Naive B cell (primary cell): ENCODE data around the gene CLDND1. TPM values are rescaled to one million over a fixed set of nuclear protein-coding genes. Genes with fewer than 3 reads are reported as not detected.

ENCODE experiments used
- ATAC-seq, 2 donors: fragments of 150-1000 bp; cut with Tn5 transposase; 2 replicates each; pipeline ENCODE4 v1.10.0; 2021; ENCODE audit warnings: low read depth in 2 of 2, mild to moderate bottlenecking in 2 of 2, moderate library complexity in 2 of 2
- DNase-seq: peaks from one replicate; pipeline ENCODE4 v3.0.0; 2022
- H3K27ac Mint-ChIP-seq, 6 donors: one replicate each; pipeline ENCODE4 v1.8.0; 2020 to 2022; ENCODE audit warnings: mild to moderate bottlenecking in 6 of 6, mixed read lengths in 6 of 6, moderate library complexity in 5 of 6, inconsistent platforms in 2 of 6
- H3K27me3 Mint-ChIP-seq, 3 donors: one replicate each; pipeline ENCODE4 v1.8.0; 2021 to 2022; ENCODE audit warnings: mixed read lengths in 3 of 3, mild to moderate bottlenecking in 1 of 3
- H3K36me3 Mint-ChIP-seq, 2 donors: one replicate each; pipeline ENCODE4 v1.8.0; 2020 to 2022; ENCODE audit warnings: mixed read lengths in 2 of 2, inconsistent platforms in 1 of 2, mild to moderate bottlenecking in 1 of 2
- H3K4me1 Mint-ChIP-seq, 3 donors: one replicate each; pipeline ENCODE4 v1.8.0; 2020 to 2022; ENCODE audit warnings: mixed read lengths in 3 of 3, inconsistent platforms in 1 of 3, mild to moderate bottlenecking in 1 of 3, moderate library complexity in 1 of 3
- H3K4me3 Mint-ChIP-seq, 8 donors: one replicate each; pipeline ENCODE4 v1.8.0; 2020 to 2022; ENCODE audit warnings: mild to moderate bottlenecking in 8 of 8, mixed read lengths in 8 of 8, moderate library complexity in 8 of 8, inconsistent platforms in 2 of 8
- H3K9me3 Mint-ChIP-seq, 7 donors: one replicate each; pipeline ENCODE4 v1.8.0; 2020 to 2022; ENCODE audit warnings: mixed read lengths in 7 of 7, mild to moderate bottlenecking in 5 of 7, inconsistent platforms in 2 of 7, moderate library complexity in 1 of 7
- polyA plus RNA-seq, 6 donors: library from polyadenylated mRNA; unstranded; fragments of 300-500 nt; fragmentation: Illumina TruSeq; gene quantifications; one replicate each; pipeline ENCODE4 v1.2.3, GENCODE V29; 2021; ENCODE audit warnings: low read depth in 6 of 6

CLDND1 gene
- polyA plus RNA-seq, 6 donors from 2014 or later, result 53.1 to 153 (median 66.3) TPM

DNA sequence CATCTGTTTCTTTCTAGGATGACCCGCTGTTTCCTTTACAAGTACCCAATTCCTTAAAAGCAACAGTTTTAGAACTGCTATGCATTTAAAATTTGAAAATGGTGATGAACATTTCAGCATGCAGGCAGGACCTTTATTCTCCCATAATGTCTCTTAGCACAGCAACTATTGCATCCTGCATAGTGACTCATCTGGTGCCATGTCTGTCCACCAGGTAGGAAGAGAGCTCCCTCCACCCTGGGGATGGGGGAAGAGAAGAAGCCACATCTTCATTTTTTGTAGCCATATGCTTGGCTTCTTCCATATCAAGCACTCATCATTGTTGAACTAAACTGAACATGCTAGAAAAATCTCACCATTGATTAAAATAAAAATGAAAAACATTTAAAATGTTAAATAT lies 19.0 kb upstream of the CLDND1 start:
- DNase-seq (no peak), ATAC-seq (no peak)
- H3K36me3 Mint-ChIP-seq, result no peaks in the 10 kb centered on the region
- H3K27me3 Mint-ChIP-seq, result peaks cover 0 to 13% (median 6%) of the 10 kb centered on the region in 3 donors
- peaks cover 0 to 2% (median 0%) of the 10 kb centered on the region in 7 donors for H3K9me3 Mint-ChIP-seq
- H3K4me3 Mint-ChIP-seq, result no peak overlapping the region
- no peak overlapping the region for H3K27ac Mint-ChIP-seq
- peaks cover 0 to 7% (median 0%) of the 10 kb centered on the region in 3 donors for H3K4me1 Mint-ChIP-seq

DNA sequence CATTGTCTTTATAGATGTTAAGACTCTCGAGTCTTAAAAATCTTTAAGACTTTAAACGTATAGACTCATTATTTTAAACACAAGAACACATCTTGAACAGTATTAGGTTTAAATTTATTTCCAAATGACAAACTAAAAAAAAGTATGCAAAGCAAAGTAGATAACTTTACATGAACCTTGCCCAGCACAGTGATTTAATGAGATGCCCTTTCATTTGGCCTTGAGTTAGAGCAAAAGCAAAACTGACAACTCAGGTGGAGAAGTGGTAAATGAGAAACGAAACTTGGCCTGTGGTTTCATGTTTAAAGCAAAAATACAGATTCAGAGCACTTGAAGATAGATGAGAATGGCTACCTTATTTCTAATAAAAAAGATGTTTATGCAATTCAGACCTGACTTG lies 17.6 kb upstream of the CLDND1 start:
- H3K27ac Mint-ChIP-seq, result no peak overlapping the region
- no peak overlapping the region for H3K4me3 Mint-ChIP-seq
- H3K4me1 Mint-ChIP-seq, result peaks cover 0 to 7% (median 0%) of the 10 kb centered on the region in 3 donors
- H3K36me3 Mint-ChIP-seq, result no peaks in the 10 kb centered on the region
- ATAC-seq, result peak; percentile 69 to 71
- H3K9me3 Mint-ChIP-seq, result peaks cover 0 to 2% (median 0%) of the 10 kb centered on the region in 7 donors
- DNase-seq, result peak; percentile 7
- peaks cover 0 to 15% (median 6%) of the 10 kb centered on the region in 3 donors for H3K27me3 Mint-ChIP-seq

DNA sequence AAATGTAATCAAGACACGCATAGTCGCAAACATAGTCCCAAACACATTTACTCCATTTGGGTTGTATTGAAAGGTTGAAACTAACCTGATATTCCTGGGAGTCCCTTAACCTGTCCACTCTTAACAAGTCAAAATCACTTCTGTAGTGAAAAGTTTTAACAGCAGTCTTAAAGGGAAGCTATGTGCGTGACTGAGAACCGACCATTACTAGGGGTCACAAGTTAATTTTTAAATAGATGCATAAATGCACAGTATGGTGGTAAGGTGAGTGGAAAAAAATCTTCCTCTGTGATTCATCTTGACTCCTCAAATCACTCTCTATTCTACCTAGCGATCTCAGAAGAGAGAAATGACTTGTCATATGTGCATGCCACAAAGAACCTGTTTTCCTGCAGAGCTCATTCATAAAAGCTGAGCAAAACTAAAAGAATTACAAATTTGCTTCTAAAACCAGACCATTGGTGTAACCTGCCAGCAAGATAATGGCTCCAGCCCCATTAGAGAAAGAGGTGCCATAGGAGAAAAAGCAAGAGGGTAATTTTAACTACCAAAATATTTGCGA lies 13.8 kb upstream of the CLDND1 start:
- DNase-seq (no peak), ATAC-seq (no peak)
- H3K4me3 Mint-ChIP-seq, result no peak overlapping the region
- no peaks in the 10 kb centered on the region for H3K36me3 Mint-ChIP-seq
- peaks cover 0 to 7% (median 0%) of the 10 kb centered on the region in 3 donors for H3K4me1 Mint-ChIP-seq
- peaks cover 0 to 16% (median 13%) of the 10 kb centered on the region in 3 donors for H3K27me3 Mint-ChIP-seq
- no peak overlapping the region for H3K27ac Mint-ChIP-seq
- H3K9me3 Mint-ChIP-seq, result peaks cover 0 to 1% (median 0%) of the 10 kb centered on the region in 7 donors

DNA sequence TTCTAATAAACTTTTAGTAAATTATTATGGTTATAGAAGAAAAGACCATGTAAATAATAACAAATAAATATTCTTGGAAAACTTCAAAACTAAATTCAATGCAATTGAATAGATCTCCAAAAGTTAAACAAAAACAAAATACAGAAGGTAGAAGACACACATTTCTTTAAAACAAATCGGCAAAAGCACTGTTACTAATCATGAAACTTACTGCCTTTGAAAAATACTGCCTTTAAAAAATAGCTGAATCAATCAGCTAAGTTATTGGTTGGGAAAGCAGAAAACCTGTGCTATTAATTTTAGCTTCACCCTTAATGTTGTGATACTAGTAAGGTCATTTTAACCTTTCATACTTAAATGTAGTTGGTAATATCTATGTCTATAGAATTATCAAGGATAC lies 12.0 kb upstream of the CLDND1 start:
- no peaks in the 10 kb centered on the region for H3K36me3 Mint-ChIP-seq
- ATAC-seq (no peak), DNase-seq (no peak)
- peaks cover 0 to 16% (median 13%) of the 10 kb centered on the region in 3 donors for H3K27me3 Mint-ChIP-seq
- H3K27ac Mint-ChIP-seq, result no peak overlapping the region
- no peaks in the 10 kb centered on the region for H3K9me3 Mint-ChIP-seq
- peaks cover 0 to 2% (median 0%) of the 10 kb centered on the region in 3 donors for H3K4me1 Mint-ChIP-seq
- no peak overlapping the region for H3K4me3 Mint-ChIP-seq

DNA sequence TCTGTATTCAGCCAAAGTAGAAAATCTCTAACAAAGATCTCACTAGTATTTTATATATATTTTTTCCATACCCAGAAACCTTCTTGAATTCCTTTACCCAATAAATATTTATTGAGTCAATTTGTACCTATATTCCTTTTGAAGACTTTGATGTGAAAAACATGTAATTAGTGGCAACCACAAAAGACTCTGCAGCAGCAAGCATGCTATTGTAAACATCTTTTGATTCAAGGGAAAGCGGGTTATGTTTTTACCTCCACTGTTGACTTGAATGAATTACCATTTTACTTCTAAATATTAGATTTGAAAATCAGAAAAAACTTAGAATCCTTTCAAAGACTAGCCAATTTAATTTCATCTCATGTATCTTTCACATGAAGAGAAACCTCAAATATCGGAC lies 11.5 kb upstream of the CLDND1 start:
- no peak for DNase-seq
- no peak for ATAC-seq
- Mint-ChIP-seq H3K27ac (no peak overlapping the region), H3K36me3 (no peaks in the 10 kb centered on the region), H3K27me3 (peaks cover 0 to 15% (median 13%) of the 10 kb centered on the region in 3 donors), H3K4me1 (peaks cover 0 to 3% (median 0%) of the 10 kb centered on the region in 3 donors), H3K9me3 (no peaks in the 10 kb centered on the region), H3K4me3 (no peak overlapping the region)

DNA sequence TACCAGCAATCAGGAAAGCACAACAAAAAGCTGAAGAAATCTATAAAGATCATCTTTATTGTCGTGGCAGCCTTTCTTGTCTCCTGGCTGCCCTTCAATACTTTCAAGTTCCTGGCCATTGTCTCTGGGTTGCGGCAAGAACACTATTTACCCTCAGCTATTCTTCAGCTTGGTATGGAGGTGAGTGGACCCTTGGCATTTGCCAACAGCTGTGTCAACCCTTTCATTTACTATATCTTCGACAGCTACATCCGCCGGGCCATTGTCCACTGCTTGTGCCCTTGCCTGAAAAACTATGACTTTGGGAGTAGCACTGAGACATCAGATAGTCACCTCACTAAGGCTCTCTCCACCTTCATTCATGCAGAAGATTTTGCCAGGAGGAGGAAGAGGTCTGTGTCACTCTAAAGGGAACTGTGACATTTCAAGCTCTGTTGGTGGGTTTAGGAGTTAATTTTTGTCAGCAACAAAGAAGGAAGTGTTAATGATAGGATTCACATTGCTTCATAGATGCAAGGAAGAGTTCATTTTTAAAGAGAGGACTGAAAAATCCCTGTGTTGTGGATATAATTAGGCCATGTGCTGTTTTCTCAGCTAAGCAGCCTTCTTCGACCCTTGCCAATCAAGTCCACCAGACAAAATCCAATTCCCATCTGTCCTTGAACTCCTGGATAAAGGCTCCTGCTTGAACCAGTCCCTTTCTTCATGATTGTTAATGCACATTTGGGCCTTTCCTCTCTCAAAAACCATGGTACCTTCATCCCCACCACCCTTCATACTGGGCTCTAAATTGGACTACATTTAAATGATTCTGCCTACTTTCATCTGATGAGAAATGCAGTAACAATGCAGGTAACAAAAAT lies 10.2 kb upstream of the CLDND1 start:
- ATAC-seq, result no peak

DNA sequence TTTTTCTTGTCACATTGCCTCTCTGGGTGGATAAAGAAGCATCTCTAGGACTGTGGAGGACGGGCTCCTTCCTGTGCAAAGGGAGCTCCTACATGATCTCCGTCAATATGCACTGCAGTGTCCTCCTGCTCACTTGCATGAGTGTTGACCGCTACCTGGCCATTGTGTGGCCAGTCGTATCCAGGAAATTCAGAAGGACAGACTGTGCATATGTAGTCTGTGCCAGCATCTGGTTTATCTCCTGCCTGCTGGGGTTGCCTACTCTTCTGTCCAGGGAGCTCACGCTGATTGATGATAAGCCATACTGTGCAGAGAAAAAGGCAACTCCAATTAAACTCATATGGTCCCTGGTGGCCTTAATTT lies 9.6 kb upstream of the CLDND1 start:
- Mint-ChIP-seq H3K4me3 (no peak overlapping the region), H3K27me3 (peaks cover 0 to 17% (median 12%) of the 10 kb centered on the region in 3 donors), H3K9me3 (no peaks in the 10 kb centered on the region), H3K27ac (no peak overlapping the region), H3K4me1 (peaks cover 0 to 3% (median 0%) of the 10 kb centered on the region in 3 donors), H3K36me3 (no peaks in the 10 kb centered on the region)
- DNase-seq (no peak), ATAC-seq (no peak)

More for the DNA sequence above, 10.2 kb upstream of the CLDND1 start:
- no peak for DNase-seq
- Mint-ChIP-seq H3K4me3 (no peak overlapping the region), H3K9me3 (no peaks in the 10 kb centered on the region), H3K36me3 (no peaks in the 10 kb centered on the region), H3K27me3 (peaks cover 0 to 17% (median 12%) of the 10 kb centered on the region in 3 donors), H3K4me1 (peaks cover 0 to 3% (median 0%) of the 10 kb centered on the region in 3 donors), H3K27ac (no peak overlapping the region)

DNA sequence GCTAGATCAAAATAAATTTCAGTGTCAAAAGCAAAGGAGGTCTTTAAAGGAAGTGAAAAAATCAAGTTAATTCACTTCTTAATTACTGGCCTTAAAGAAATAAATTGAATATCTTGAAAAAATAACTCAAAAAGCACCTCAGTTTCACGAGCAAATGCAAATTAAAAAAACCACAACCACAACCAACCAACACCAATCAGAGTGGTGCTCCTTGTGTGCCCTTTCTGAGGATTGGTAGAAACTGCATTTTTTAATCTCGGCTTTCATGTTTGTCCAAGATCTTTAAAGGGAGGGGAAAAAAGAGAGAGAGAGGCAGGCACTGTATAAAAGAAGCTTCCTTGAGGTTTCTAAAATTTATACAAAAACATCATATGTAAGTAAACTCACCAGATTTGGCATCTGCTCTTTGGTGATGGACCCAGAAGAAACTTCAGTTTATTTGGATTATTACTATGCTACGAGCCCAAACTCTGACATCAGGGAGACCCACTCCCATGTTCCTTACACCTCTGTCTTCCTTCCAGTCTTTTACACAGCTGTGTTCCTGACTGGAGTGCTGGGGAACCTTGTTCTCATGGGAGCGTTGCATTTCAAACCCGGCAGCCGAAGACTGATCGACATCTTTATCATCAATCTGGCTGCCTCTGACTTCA lies 9.0 kb upstream of the CLDND1 start, which contains the start of gene GPR15:
Gene GPR15 (plus strand): TSS at position 357 of the 653 bp plus-strand sequence. CDS start 56 bp downstream, at position 413.
- H3K4me1 Mint-ChIP-seq, result peaks cover 0 to 3% (median 0%) of the 10 kb centered on the region in 3 donors

DNA sequence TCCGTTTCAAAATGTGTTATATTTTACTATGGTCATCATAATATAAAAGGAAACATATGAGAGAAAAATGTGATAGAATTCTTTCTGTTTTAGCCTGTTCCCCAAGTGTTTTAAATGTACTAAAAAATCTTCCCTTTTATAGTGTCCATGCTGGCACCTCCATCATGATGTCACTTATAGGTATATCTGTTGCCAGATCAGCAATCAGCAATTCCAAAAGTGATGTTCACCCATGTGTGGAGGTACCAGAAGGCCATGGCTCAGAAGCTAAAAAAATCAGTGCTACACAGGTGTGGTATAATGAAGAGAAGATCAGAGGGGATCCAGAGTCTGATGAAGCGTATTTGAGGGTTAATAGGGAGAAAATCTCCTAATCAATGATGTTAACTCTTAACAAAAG lies 8.0 kb upstream of the CLDND1 start:
- peaks cover 0 to 17% (median 9%) of the 10 kb centered on the region in 3 donors for H3K27me3 Mint-ChIP-seq
- H3K36me3 Mint-ChIP-seq, result no peaks in the 10 kb centered on the region
- DNase-seq (no peak), ATAC-seq (no peak)
- peaks cover 0 to 3% (median 0%) of the 10 kb centered on the region in 3 donors for H3K4me1 Mint-ChIP-seq
- no peak overlapping the region for H3K27ac Mint-ChIP-seq
- H3K9me3 Mint-ChIP-seq, result no peaks in the 10 kb centered on the region
- no peak overlapping the region for H3K4me3 Mint-ChIP-seq

More for the DNA sequence above, 9.0 kb upstream of the CLDND1 start, which contains the start of gene GPR15:
- H3K4me3 Mint-ChIP-seq, result no peak within 1 kb of the TSS
- no peaks in the 10 kb centered on the region for H3K9me3 Mint-ChIP-seq
- H3K27ac Mint-ChIP-seq, result no peak within 1 kb of the TSS
- ATAC-seq (peak in 1 of 2 donors; percentile 27), DNase-seq (no peak)
- peaks cover 0 to 17% (median 11%) of the 10 kb centered on the region in 3 donors for H3K27me3 Mint-ChIP-seq
- H3K36me3 Mint-ChIP-seq, result no peaks in the 10 kb centered on the region

DNA sequence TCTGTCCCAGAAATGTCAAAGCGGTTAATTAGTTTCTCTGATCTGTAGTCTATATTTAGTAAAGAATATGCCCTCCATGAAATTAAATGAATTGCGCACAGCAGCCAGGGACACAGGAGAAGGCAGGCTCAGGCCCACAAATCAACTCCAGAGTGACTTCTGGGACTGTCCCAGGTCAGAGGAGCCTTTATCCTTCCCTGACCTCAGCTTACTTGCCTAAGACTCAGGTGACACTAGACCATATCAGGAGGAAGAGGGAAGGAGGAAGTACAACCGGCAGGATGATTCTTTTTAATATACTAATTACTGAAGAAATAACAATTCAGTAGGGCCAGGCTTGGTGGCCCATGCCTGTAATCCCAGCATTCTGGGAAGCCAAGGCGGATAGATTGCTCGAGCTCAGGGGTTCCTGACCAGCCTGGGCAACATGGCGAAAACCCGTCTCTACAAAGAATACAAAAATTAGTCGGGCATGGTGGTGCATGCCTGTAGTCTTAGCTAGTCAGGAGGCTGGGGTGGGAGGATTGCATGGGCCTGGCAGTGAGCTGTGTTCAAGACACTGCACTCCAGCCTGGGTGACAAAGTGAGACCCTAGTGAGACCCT lies 7.3 kb upstream of the CLDND1 start:
- H3K27me3 Mint-ChIP-seq, result peaks cover 0 to 17% (median 9%) of the 10 kb centered on the region in 3 donors
- no peak overlapping the region for H3K27ac Mint-ChIP-seq
- no peaks in the 10 kb centered on the region for H3K36me3 Mint-ChIP-seq
- peaks cover 0 to 3% (median 0%) of the 10 kb centered on the region in 3 donors for H3K4me1 Mint-ChIP-seq
- DNase-seq (no peak), ATAC-seq (no peak)
- H3K4me3 Mint-ChIP-seq, result no peak overlapping the region
- no peaks in the 10 kb centered on the region for H3K9me3 Mint-ChIP-seq

DNA sequence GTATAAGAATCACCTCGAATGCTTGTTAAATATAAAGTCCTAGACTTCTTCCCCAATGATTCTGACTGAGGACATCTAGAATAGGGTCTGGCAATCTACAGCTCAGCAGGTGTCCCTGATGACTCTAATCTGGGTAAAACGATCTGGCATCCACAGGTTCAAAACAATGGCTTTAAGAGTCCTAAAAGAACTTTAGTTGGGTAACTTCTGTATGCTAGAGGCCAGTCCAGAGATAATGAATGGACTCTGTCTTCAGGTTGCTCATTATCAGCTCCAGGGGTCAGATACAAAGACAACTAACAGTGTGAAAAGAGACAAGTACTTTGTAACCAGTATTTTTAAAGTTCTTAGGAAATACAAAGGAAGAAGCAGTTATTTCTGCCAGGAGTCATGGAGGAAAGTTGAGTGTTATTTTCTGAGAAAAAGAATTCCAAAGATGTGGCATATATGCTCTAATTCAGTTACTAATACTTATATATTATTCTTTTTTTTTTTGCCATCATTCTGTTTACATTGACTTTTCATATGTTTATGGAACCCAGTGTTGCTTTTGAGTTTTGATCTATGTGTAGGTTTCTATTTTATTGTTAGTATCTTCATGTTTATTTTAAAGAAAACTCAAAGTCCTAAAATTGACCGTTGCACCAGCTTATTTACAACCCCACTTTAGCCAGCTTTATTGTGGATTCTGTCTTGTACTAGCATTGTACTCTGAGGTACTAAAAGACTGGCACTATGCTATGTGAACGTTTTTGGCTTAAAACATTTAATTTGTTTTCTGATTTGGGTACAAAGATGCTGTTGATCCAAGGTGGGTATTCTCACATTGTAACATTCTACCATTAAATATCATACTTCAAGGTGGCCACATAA lies 6.0 kb upstream of the CLDND1 start:
- peaks cover 0 to 3% (median 0%) of the 10 kb centered on the region in 3 donors for H3K4me1 Mint-ChIP-seq
- peaks cover 0 to 17% (median 9%) of the 10 kb centered on the region in 3 donors for H3K27me3 Mint-ChIP-seq
- no peak for DNase-seq
- H3K27ac Mint-ChIP-seq, result no peak overlapping the region
- H3K4me3 Mint-ChIP-seq, result no peak overlapping the region
- H3K36me3 Mint-ChIP-seq, result no peaks in the 10 kb centered on the region
- no peaks in the 10 kb centered on the region for H3K9me3 Mint-ChIP-seq
- ATAC-seq, result no peak

DNA sequence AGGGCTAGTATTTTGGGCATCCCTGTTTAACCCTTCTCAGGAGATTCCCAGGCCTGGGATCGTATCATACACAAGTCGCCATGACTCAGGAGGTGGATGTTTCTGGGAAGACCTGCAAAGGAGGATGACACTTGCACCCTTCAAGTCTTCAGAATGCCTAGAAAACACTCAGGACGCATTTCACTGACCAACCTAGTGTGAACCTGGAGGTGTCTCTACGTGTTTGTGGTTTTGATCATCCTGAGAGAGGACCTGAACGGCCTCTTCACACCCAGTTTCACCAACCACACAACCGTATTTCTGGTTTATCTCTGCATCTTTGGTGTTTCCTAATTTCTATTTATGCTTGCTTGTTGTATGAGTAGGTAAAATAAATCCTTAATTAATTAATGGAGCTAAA lies 2.8 kb upstream of the CLDND1 start:
- DNase-seq (no peak), ATAC-seq (no peak)
- H3K4me3 Mint-ChIP-seq, result no peak overlapping the region
- H3K27ac Mint-ChIP-seq, result no peak overlapping the region
- H3K27me3 Mint-ChIP-seq, result peaks cover 0 to 5% (median 0%) of the 10 kb centered on the region in 3 donors
- H3K4me1 Mint-ChIP-seq, result peaks cover 15 to 25% (median 17%) of the 10 kb centered on the region in 3 donors
- H3K36me3 Mint-ChIP-seq, result peaks cover 0 to 8% of the 10 kb centered on the region in 2 donors
- H3K9me3 Mint-ChIP-seq, result no peaks in the 10 kb centered on the region
